ENCODE data around the gene FOXL3. TPM values are rescaled to one million over a fixed set of nuclear protein-coding genes. Genes with fewer than 3 reads are reported as not detected.

The FOXL3 gene
- total and polyA plus RNA-seq, 12 donors = not detected

- intact Hi-C loops (cut with DNase I) = no loop called here
- Histone ChIP-seq H3K4me3 (no peak overlapping the region), H3K4me1 (replicated peaks in 1 of 2) (no peaks in the 10 kb centered on the region), H3K27me3 (no peaks in the 10 kb centered on the region), H3K36me3 (replicated peaks in 1 of 2) (peaks cover 0 to 53% of the 10 kb centered on the region in 2 donors), H3K27ac (no peak overlapping the region), H3K9me3 (replicated peaks in 1 of 3) (no peaks in the 10 kb centered on the region)
- 88 to 97% (median 94%) methylated on average over 10 to 15 of the region's 15 CpGs for WGBS, 4 donors
- no peak for TF ChIP-seq POLR2A (IDR thresholded peaks at IDR 0.05)
- no peak for TF ChIP-seq CTCF (IDR thresholded peaks at IDR 0.05)
- DNase-seq = no peak
Measured at GRCh38 chr7:259191-259505, 30.8 kb upstream of the FOXL3 start.

- WGBS, 4 donors = 91 to 96% (median 94%) methylated on average over 28 to 44 of the region's 44 CpGs
- peaks cover 0 to 51% of the 10 kb centered on the region in 2 donors for H3K36me3 ChIP-seq (replicated peaks in 1 of 2)
Measured at GRCh38 chr7:259751-260405, 30.1 kb upstream of the FOXL3 start.

GRCh38 chr7:260441-261281, 29.3 kb upstream of the FOXL3 start:
- intact Hi-C loops (cut with DNase I) = no loop called here
- no peak for DNase-seq
- no peaks in the 10 kb centered on the region for H3K4me1 ChIP-seq (replicated peaks in 1 of 2)
- no peak overlapping the region for H3K4me3 ChIP-seq
- 92 to 93% (median 92%) methylated on average over 15 to 35 of the region's 35 CpGs for WGBS, 4 donors
- peaks cover 0 to 47% of the 10 kb centered on the region in 2 donors for H3K36me3 ChIP-seq (replicated peaks in 1 of 2)
- H3K27me3 ChIP-seq = no peaks in the 10 kb centered on the region
- H3K27ac ChIP-seq = no peak overlapping the region
- no peaks in the 10 kb centered on the region for H3K9me3 ChIP-seq (replicated peaks in 1 of 3)
- TF ChIP-seq CTCF (IDR thresholded peaks at IDR 0.05) (no peak), POLR2A (IDR thresholded peaks at IDR 0.05) (no peak)

More at GRCh38 chr7:259751-260405, 30.1 kb upstream of the FOXL3 start:
- intact Hi-C loops (cut with DNase I) = no loop called here
- no peak for TF ChIP-seq CTCF (IDR thresholded peaks at IDR 0.05)
- no peak for TF ChIP-seq POLR2A (IDR thresholded peaks at IDR 0.05)
- H3K4me1 ChIP-seq (replicated peaks in 1 of 2) = no peaks in the 10 kb centered on the region
- H3K4me3 ChIP-seq = no peak overlapping the region
- no peaks in the 10 kb centered on the region for H3K27me3 ChIP-seq
- no peaks in the 10 kb centered on the region for H3K9me3 ChIP-seq (replicated peaks in 1 of 3)
- no peak for DNase-seq
- no peak overlapping the region for H3K27ac ChIP-seq

GRCh38 chr7:261341-262250, 28.4 kb upstream of the FOXL3 start:
- Histone ChIP-seq H3K27me3 (no peaks in the 10 kb centered on the region), H3K27ac (no peak overlapping the region), H3K9me3 (replicated peaks in 1 of 3) (no peaks in the 10 kb centered on the region), H3K4me1 (replicated peaks in 1 of 2) (no peaks in the 10 kb centered on the region), H3K36me3 (replicated peaks in 1 of 2) (peaks cover 0 to 38% of the 10 kb centered on the region in 2 donors), H3K4me3 (no peak overlapping the region)
- 90 to 94% (median 91%) methylated on average over 21 to 32 of the region's 32 CpGs for whole genome bisulfite sequencing, 4 donors
- TF ChIP-seq CTCF (IDR thresholded peaks at IDR 0.05) (no peak), POLR2A (IDR thresholded peaks at IDR 0.05) (no peak)
- DNase-seq = no peak
- intact Hi-C loops (cut with DNase I) = no loop called here

Measured in adrenal gland (tissue), 12 donors.